HCT116 (cell line): ENCODE results near the gene SIN3A. TPM values are rescaled to one million over a fixed set of nuclear protein-coding genes. Genes with fewer than 3 reads are reported as not detected.

Source experiments
- ATAC-seq: fragments of 200-7000 bp; cut with Tn5 transposase; 2 replicates; pipeline ENCODE4 v1.9.1; 2020; ENCODE audit warnings: mild to moderate bottlenecking, moderate library complexity
- BruUV-seq: library from RNA; stranded (reverse); fragments of 400-500 nt; replicated peaks from 2 replicates; lab custom pipeline; 2021; lab: Mats Ljungman, UMichigan
- CTCF ChIA-PET: fragments of 300-600 bp; sonication (Branson Sonifier 250); formaldehyde crosslinking; loops from one replicate; lab custom pipeline; 2021; ENCODE audit warnings: antibody characterized with exemption; lab: Charles Lee
- POLR2A ChIA-PET: fragments of 300-600, 350-600 bp; sonication (Branson Sonifier 250); formaldehyde crosslinking; loops from one replicate; lab custom pipeline; 2021; ENCODE audit warnings: antibody characterized with exemption; lab: Charles Lee
- RAD21 ChIA-PET, 2 experiments: fragments of 300-600 bp; sonication (Branson Sonifier 250); formaldehyde crosslinking; loops; one replicate each; lab custom pipeline; 2023; ENCODE audit warnings: low total read pairs in 2 of 2; ENCODE audit not compliant: uncharacterized antibody in 2 of 2, unreplicated experiment in 2 of 2, low non-redundant PET in 1 of 2; lab: Charles Lee
- DNase-seq: peaks from one replicate; pipeline ENCODE4 v3.0.0-alpha.2; 2010; ENCODE audit warnings: low read depth, low spot score
- H2AFZ ChIP-seq: fragments of 200-600 bp; shearing (Covaris generic), sonication (generic); 2 replicates; pipeline ENCODE4 v1.6.1; 2017; ENCODE audit warnings: low read depth, mixed run types, mixed read lengths, antibody characterized with exemption, low read length; ENCODE audit not compliant: poor library complexity, severe bottlenecking
- H3K27ac ChIP-seq: 2 replicates; pipeline ENCODE4 v1.5.1; 2012; ENCODE audit warnings: low read depth, low read length
- H3K27me3 ChIP-seq: fragments of 200-600 bp; sonication (generic); 2 replicates; pipeline ENCODE4 v1.6.1; 2016; ENCODE audit warnings: mixed run types, low read length, mixed read lengths; ENCODE audit not compliant: insufficient read depth
- H3K36me3 ChIP-seq, 2 experiments: fragments of 200-500 bp in 1 of 2; fragments of 200-600 bp in 1 of 2; sonication (Bioruptor generic) in 1 of 2; sonication (generic) in 1 of 2; 2 replicates each; pipeline versions ENCODE4 v1.5.1 to v1.6.1; 2014 to 2016; ENCODE audit warnings: low read length in 2 of 2, inconsistent platforms in 1 of 2, mixed read lengths in 1 of 2, mixed run types in 1 of 2; ENCODE audit not compliant: insufficient read depth in 2 of 2, control insufficient read depth in 1 of 2
- H3K4me1 ChIP-seq, 2 experiments: fragments of 200-600 bp in 1 of 2; sonication (generic) in 1 of 2; 2 replicates each; pipeline versions ENCODE4 v1.5.1 to v1.6.1; 2012 to 2017; ENCODE audit warnings: low read length in 2 of 2, inconsistent platforms in 1 of 2, mild to moderate bottlenecking in 1 of 2, mixed read lengths in 1 of 2, mixed run types in 1 of 2, moderate library complexity in 1 of 2; ENCODE audit not compliant: insufficient read depth in 2 of 2, control insufficient read depth in 1 of 2
- H3K4me2 ChIP-seq: fragments of 200-600 bp; sonication (generic); 2 replicates; pipeline ENCODE4 v1.6.1; 2017; ENCODE audit warnings: mixed run types, low read length, mixed read lengths
- H3K4me3 ChIP-seq, 2 experiments: fragments of 200-600 bp in 1 of 2; sonication (generic) in 1 of 2; replicated peaks in 1 of 2; 2 replicates each; pipeline ENCODE4 v1.5.1; 2011 to 2016; ENCODE audit warnings: low read length in 2 of 2, control low read depth in 1 of 2, low read depth in 1 of 2, mild to moderate bottlenecking in 1 of 2, mixed read lengths in 1 of 2, mixed run types in 1 of 2
- H3K79me2 ChIP-seq: fragments of 200-600 bp; sonication (generic); 2 replicates; pipeline ENCODE4 v1.6.1; 2017; ENCODE audit warnings: mild to moderate bottlenecking, mixed run types, low read length, moderate library complexity, mixed read lengths; ENCODE audit not compliant: insufficient read depth
- H3K9ac ChIP-seq: fragments of 200-600 bp; sonication (generic); 2 replicates; pipeline ENCODE4 v1.6.1; 2016; ENCODE audit warnings: low read length, mixed read lengths
- H3K9me2 ChIP-seq: fragments of 200-600 bp; sonication (generic), shearing (Covaris generic); 2 replicates; pipeline ENCODE4 v1.6.1; 2017; ENCODE audit warnings: mixed run types, mild to moderate bottlenecking, moderate library complexity; ENCODE audit not compliant: insufficient read depth
- H3K9me3 ChIP-seq, 2 experiments: fragments of 200-500 bp in 1 of 2; fragments of 200-600 bp in 1 of 2; sonication (Bioruptor generic) in 1 of 2; sonication (generic) in 1 of 2; 2 replicates each; pipeline ENCODE4 v1.6.1; 2014 to 2017; ENCODE audit warnings: low read length in 2 of 2, mixed read lengths in 2 of 2, inconsistent platforms in 1 of 2, low read depth in 1 of 2, mild to moderate bottlenecking in 1 of 2, mixed run types in 1 of 2, moderate library complexity in 1 of 2; ENCODE audit not compliant: control insufficient read depth in 1 of 2, insufficient read depth in 1 of 2
- H4K20me1 ChIP-seq: fragments of 200-600 bp; sonication (generic), shearing (Covaris generic); 2 replicates; pipeline ENCODE4 v1.6.1; 2017; ENCODE audit warnings: mixed run types, mild to moderate bottlenecking, moderate library complexity; ENCODE audit not compliant: insufficient read depth
- ATF3 ChIP-seq: IDR thresholded peaks from 2 replicates; pipeline ENCODE4 v1.6.1; 2012
- CBX3 ChIP-seq: IDR thresholded peaks from 2 replicates; pipeline ENCODE4 v1.6.1; 2012; ENCODE audit warnings: low read depth
- CEBPB ChIP-seq: IDR thresholded peaks from 2 replicates; pipeline ENCODE4 v1.6.1; 2012; ENCODE audit warnings: low read depth
- EGR1 ChIP-seq: IDR thresholded peaks from 2 replicates; pipeline ENCODE4 v1.6.1; 2012; ENCODE audit warnings: low read depth
- ELF1 ChIP-seq: IDR thresholded peaks from 2 replicates; pipeline ENCODE4 v1.6.1; 2012; ENCODE audit warnings: low read depth, borderline replicate concordance
- EZH2 ChIP-seq: fragments of 200-600 bp; sonication (generic); IDR thresholded peaks from 2 replicates; pipeline ENCODE4 v1.6.1; 2017; ENCODE audit warnings: antibody characterized with exemption, mixed run types
- EZH2phosphoT487 ChIP-seq: fragments of 200-600 bp; IDR thresholded peaks from 2 replicates; pipeline ENCODE4 v1.6.1; 2018; ENCODE audit warnings: antibody characterized with exemption, borderline replicate concordance
- FOSL1 ChIP-seq: IDR thresholded peaks from 2 replicates; pipeline ENCODE4 v1.6.1; 2012; ENCODE audit warnings: low read depth
- MAX ChIP-seq: IDR thresholded peaks from 2 replicates; pipeline ENCODE4 v1.6.1; 2012
- POLR2A ChIP-seq: IDR thresholded peaks from 2 replicates; pipeline ENCODE4 v1.7.0; 2011; ENCODE audit warnings: borderline replicate concordance; ENCODE audit not compliant: insufficient read depth, insufficient read length; ENCODE audit errors: extremely low read depth
- POLR2AphosphoS5 ChIP-seq: IDR thresholded peaks from 2 replicates; pipeline ENCODE4 v1.6.1; 2011; ENCODE audit warnings: mild to moderate bottlenecking, low read depth, low read length, moderate library complexity
- RAD21 ChIP-seq: IDR thresholded peaks from 2 replicates; pipeline ENCODE4 v1.6.1; 2012; ENCODE audit warnings: low read depth, mild to moderate bottlenecking
- SIN3A ChIP-seq: IDR thresholded peaks from 2 replicates; pipeline ENCODE4 v1.6.1; 2012; ENCODE audit warnings: low read depth
- SRF ChIP-seq: IDR thresholded peaks from 2 replicates; pipeline ENCODE4 v1.6.1; 2012; ENCODE audit warnings: low read depth
- TCF7L2 ChIP-seq: IDR thresholded peaks from 2 replicates; pipeline ENCODE4 v1.7.0; 2011; ENCODE audit warnings: borderline replicate concordance, inconsistent platforms; ENCODE audit not compliant: insufficient read depth, insufficient read length; ENCODE audit errors: extremely low read depth
- YY1 ChIP-seq: IDR thresholded peaks from 2 replicates; pipeline ENCODE4 v1.6.1; 2011; ENCODE audit warnings: low read length, low read depth, moderate library complexity, mild to moderate bottlenecking; ENCODE audit not compliant: insufficient replicate concordance; ENCODE audit errors: extremely low read depth
- ZNF274 ChIP-seq: fragments of 200-500 bp; sonication (Bioruptor generic); IDR thresholded peaks from 2 replicates; pipeline ENCODE4 v1.6.1; 2014; ENCODE audit warnings: mild to moderate bottlenecking, low read depth, low read length, inconsistent platforms
- intact Hi-C: fragments of 100-400 bp; cut with micrococcal nuclease; formaldehyde crosslinking; loops from 2 replicates; pipeline ENCODE4 v1.10.0; 2022
- total RNA-seq: library from RNA; stranded (reverse); gene quantifications from one replicate; pipeline ENCODE4 v1.2.1, GENCODE V29; 2021; ENCODE audit not compliant: unreplicated experiment
- TF ChIP-seq, protein P1 (sequence below): IDR thresholded peaks from 2 replicates; pipeline ENCODE4 v1.6.1; 2011; ENCODE audit warnings: mild to moderate bottlenecking, low read length, moderate library complexity; ENCODE audit not compliant: insufficient replicate concordance; ENCODE audit errors: extremely low read depth
- TF ChIP-seq, protein P2 (sequence below): IDR thresholded peaks from 2 replicates; pipeline ENCODE4 v1.6.1; 2012; ENCODE audit warnings: low read depth

The SIN3A gene
- total RNA-seq, 1 experiment from 2014 or later: 70.1 TPM

DNA sequence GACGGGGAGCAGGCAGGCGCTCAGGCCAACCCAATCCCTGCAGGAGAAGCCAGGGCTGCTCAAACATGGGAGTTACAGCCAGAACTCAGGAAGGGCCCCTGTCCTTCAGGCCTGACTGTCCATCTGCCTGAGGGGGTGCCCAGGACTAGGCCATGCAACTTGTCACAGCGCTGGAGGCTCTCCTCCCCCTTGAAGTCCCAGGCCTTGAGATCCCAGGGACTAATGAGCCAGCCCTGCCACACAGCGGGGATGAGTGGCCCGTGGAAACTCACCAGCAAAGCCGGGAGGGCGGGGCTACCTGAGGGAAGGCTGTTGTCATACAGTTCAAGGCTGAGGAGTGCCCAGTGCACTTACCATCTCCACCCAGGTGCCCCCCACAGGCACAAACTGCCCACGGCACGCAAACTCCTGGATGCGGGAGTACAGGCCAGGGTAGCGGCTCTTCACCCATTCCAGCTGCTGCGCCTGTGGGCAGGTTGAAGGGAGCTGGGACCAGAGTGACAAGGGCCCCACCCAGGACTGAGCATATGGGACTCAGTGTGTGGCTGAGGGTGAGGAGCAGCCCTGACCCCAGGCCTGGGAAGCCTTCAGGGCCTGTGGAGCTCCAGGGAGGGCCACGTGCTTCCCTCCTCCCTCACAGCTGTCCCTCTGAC lies 89.4 kb downstream of the SIN3A start:
- H3K4me1 ChIP-seq: peaks cover under 1 to 3% of the 10 kb centered on the region in 2 experiments; a peak in 3 of 4 replicates
- 0 out of 2 replicates have a peak, but pooled peaks have one; percentile 9 for ATAC-seq
- no peaks in the 10 kb centered on the region for H3K27me3 ChIP-seq
- ChIA-PET CTCF (no interaction called here), RAD21 (no interaction called here)
- no peak for DNase-seq
- H3K9me3 ChIP-seq: no peaks in the 10 kb centered on the region
- no TSS peak for BruUV-seq
- no peak overlapping the region for H3K4me2 ChIP-seq
- intact Hi-C loops: no loop called here
- H3K4me3 ChIP-seq: no peak overlapping the region
- no peaks in the 10 kb centered on the region for H3K9me2 ChIP-seq
- H3K9ac ChIP-seq: no peak overlapping the region
- H3K79me2 ChIP-seq: no peaks in the 10 kb centered on the region; the same call in 1 of the 2 replicates
- H4K20me1 ChIP-seq: no peaks in the 10 kb centered on the region
- no peak for TF ChIP-seq POLR2AphosphoS5
- no peak for TF ChIP-seq MAX
- no peak for TF ChIP-seq CEBPB
- no peak for TF ChIP-seq CBX3
- TF ChIP-seq SIN3A: no peak
- TF ChIP-seq EZH2: no peak
- no peak for TF ChIP-seq YY1
- no peak for TF ChIP-seq SRF
- TF ChIP-seq ZNF274: no peak
- TF ChIP-seq EZH2phosphoT487: no peak
- TF ChIP-seq, protein P1, sequence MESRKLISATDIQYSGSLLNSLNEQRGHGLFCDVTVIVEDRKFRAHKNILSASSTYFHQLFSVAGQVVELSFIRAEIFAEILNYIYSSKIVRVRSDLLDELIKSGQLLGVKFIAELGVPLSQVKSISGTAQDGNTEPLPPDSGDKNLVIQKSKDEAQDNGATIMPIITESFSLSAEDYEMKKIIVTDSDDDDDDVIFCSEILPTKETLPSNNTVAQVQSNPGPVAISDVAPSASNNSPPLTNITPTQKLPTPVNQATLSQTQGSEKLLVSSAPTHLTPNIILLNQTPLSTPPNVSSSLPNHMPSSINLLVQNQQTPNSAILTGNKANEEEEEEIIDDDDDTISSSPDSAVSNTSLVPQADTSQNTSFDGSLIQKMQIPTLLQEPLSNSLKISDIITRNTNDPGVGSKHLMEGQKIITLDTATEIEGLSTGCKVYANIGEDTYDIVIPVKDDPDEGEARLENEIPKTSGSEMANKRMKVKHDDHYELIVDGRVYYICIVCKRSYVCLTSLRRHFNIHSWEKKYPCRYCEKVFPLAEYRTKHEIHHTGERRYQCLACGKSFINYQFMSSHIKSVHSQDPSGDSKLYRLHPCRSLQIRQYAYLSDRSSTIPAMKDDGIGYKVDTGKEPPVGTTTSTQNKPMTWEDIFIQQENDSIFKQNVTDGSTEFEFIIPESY: no peak
- TF ChIP-seq RAD21: no peak
- TF ChIP-seq FOSL1: no peak
- TF ChIP-seq, protein P2, sequence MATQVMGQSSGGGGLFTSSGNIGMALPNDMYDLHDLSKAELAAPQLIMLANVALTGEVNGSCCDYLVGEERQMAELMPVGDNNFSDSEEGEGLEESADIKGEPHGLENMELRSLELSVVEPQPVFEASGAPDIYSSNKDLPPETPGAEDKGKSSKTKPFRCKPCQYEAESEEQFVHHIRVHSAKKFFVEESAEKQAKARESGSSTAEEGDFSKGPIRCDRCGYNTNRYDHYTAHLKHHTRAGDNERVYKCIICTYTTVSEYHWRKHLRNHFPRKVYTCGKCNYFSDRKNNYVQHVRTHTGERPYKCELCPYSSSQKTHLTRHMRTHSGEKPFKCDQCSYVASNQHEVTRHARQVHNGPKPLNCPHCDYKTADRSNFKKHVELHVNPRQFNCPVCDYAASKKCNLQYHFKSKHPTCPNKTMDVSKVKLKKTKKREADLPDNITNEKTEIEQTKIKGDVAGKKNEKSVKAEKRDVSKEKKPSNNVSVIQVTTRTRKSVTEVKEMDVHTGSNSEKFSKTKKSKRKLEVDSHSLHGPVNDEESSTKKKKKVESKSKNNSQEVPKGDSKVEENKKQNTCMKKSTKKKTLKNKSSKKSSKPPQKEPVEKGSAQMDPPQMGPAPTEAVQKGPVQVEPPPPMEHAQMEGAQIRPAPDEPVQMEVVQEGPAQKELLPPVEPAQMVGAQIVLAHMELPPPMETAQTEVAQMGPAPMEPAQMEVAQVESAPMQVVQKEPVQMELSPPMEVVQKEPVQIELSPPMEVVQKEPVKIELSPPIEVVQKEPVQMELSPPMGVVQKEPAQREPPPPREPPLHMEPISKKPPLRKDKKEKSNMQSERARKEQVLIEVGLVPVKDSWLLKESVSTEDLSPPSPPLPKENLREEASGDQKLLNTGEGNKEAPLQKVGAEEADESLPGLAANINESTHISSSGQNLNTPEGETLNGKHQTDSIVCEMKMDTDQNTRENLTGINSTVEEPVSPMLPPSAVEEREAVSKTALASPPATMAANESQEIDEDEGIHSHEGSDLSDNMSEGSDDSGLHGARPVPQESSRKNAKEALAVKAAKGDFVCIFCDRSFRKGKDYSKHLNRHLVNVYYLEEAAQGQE: no peak
- no peak for TF ChIP-seq ATF3
- TF ChIP-seq ELF1: no peak
- no peak for TF ChIP-seq POLR2A
- no peak for TF ChIP-seq EGR1
- TF ChIP-seq TCF7L2: no peak
- TF ChIP-seq, all 23 proteins: peak for 0
- POLR2A ChIA-PET: no interaction called here
- Histone ChIP-seq H2AFZ (no peak overlapping the region), H3K36me3 (peaks cover 4 to 19% of the 10 kb centered on the region in 2 experiments; a peak in 2 of 4 replicates), H3K27ac (no peak overlapping the region)
